NB4 (cell line): ENCODE data around the gene PARD3.

ENCODE experiments used
- POLR2A ChIP-seq: IDR thresholded peaks from 2 replicates; pipeline ENCODE4 v1.6.1; 2011; ENCODE audit warnings: mild to moderate bottlenecking; ENCODE audit not compliant: insufficient read length; ENCODE audit errors: extremely low read depth
- TF ChIP-seq, protein P1 (sequence below): IDR thresholded peaks from one replicate; pipeline ENCODE4 v1.5.1; 2012; ENCODE audit warnings: low read depth, low read length

DNA sequence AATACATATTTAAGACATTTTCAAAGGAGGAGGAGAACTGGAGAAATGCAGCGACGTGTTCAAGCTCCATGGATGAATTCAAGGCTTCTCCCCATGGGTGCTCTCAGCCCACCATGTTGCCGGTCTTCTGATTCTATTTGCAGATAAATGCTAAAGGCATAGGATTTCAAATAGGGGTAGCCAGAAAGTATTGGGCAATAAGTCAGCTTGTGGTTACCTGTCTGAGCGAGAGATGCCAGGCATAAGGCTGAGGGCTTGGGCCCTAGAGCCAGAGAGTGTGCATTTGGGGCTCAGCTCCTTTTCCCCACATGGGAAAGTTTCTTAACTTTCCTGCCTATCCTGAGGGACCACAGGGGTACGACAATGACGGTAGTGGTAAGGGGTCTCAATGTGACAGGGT is 180.0 kb downstream of the PARD3 start:
- TF ChIP-seq, protein P1, sequence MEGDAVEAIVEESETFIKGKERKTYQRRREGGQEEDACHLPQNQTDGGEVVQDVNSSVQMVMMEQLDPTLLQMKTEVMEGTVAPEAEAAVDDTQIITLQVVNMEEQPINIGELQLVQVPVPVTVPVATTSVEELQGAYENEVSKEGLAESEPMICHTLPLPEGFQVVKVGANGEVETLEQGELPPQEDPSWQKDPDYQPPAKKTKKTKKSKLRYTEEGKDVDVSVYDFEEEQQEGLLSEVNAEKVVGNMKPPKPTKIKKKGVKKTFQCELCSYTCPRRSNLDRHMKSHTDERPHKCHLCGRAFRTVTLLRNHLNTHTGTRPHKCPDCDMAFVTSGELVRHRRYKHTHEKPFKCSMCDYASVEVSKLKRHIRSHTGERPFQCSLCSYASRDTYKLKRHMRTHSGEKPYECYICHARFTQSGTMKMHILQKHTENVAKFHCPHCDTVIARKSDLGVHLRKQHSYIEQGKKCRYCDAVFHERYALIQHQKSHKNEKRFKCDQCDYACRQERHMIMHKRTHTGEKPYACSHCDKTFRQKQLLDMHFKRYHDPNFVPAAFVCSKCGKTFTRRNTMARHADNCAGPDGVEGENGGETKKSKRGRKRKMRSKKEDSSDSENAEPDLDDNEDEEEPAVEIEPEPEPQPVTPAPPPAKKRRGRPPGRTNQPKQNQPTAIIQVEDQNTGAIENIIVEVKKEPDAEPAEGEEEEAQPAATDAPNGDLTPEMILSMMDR: no peak
- TF ChIP-seq POLR2A: no peak
